ENCODE data around the gene GMPPA.

The GMPPA gene

GRCh38 chr2:219540784-219541504 lies 42.3 kb downstream of the GMPPA start:
- DNase-seq: no peak

GRCh38 chr2:219541611-219542180 lies 43.0 kb downstream of the GMPPA start:
- DNase-seq: peak; percentile 86

DNA sequence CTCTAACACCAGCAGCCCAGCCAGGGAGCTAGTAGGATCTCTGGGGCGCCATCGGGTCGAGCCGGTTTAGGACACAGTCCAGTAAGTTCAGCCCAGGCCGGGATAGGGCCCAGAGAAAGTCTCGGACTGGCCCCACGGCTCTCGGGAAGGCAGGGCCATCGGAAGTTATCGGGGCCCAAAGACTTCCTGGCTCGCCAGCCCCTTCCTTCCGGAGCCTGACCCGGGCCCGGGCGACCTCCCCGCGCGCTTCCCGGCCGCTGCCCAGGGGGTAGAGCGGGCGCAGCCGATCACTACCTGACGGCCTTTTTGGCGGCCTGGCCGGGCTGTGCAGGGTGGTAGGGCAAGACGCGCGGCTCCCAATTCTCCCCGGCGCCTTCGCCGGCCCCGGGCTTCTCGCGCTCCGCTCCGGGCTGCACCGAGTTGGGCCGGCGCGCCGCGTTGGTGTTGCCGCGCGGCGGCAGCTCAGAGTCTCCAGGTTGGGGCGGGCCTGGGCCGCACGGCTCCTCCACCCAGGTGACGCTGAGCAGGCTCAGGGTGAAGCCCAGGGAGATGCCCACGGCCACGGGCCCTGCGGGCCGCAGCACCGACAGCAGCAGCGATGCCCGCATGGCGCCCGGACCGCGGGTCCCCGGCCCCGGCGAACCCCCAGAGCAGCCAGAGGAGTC lies 44.4 kb downstream of the GMPPA start:
- no peak for DNase-seq

DNA sequence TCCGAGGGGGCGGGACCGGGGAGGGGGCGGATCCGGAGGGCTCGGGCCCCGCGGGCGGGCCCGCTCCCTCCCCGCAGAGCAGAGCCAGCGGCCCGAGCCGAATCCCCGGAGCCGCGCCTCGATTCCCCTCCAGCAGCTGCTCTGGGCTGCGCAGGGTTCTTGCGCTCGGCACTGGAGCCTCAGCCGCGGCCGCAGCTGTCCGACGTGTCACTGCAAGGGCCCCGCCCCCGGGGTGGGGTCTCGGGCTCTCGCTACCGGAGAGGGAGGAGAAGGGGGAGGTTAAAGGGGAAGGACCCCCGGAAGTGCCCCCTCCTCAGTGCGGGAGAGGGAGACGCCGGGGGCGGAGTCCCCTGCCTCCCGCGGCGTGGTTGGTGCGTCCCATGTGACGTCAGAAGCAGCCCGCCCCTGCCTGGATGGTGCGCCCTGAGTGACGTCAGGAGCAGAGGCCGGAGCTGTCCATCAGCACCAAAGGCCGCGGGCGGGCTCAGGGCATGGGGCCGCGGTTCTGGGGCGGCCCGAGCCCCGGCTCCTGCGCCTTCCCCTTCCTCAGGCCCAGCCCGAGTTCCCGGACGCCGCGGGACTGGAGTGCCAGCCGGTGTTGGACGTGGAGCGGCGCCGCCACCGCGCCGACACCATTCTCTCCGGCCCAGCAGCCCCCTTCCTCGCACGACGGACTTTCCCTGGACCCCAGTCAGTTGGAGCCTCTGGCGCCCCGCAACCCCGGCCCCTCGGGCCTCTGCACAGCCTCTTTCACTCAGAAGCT lies 45.1 kb downstream of the GMPPA start, which contains the start of the genes CHPF and TMEM198:
Gene CHPF (minus strand): TSS at position 214 of the 763 bp plus-strand sequence. CDS start 271 bp downstream, outside the sequence.
Gene TMEM198 (plus strand): TSS at position 433 of the 763 bp plus-strand sequence. CDS start 700 bp downstream, outside the sequence.
- peak; percentile 96 for DNase-seq

DNA sequence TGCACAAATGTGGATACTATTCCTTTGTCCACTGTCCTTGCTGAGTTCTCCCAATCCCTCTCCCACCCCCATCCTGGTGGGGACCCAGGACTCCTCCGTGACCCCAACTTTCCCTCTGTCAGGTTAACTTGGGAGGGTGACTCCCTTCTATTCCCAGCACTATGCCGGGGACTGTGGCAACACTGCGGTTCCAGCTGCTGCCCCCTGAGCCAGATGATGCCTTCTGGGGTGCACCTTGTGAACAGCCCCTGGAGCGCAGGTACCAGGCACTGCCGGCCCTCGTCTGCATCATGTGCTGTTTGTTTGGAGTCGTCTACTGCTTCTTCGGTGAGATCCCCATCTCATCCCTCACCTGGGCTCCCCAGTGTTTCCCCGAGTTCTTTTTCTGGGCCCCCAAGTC lies 45.9 kb downstream of the GMPPA start:
- DNase-seq: no peak

GRCh38 chr2:219545295-219545942 lies 46.7 kb downstream of the GMPPA start:
- no peak for DNase-seq

DNA sequence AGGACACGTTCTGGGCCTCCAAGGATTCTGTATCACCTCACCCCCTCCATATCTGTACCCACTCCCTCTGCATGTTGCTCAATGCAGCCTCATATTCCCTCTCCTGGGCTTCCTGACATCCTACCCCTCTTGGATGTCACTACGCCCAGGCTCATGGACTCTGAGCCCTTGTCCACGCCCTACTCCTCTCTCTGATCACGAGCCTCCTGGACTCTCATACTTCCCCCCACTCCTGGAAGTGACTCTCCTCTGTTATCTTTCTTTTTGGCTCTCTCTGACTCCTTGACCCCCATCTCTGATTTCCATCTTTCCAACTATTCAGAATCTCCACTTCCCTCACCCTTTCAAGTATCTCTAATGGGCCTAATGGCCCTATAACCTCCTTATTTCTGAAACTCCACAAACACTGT lies 47.3 kb downstream of the GMPPA start:
- DNase-seq: no peak

DNA sequence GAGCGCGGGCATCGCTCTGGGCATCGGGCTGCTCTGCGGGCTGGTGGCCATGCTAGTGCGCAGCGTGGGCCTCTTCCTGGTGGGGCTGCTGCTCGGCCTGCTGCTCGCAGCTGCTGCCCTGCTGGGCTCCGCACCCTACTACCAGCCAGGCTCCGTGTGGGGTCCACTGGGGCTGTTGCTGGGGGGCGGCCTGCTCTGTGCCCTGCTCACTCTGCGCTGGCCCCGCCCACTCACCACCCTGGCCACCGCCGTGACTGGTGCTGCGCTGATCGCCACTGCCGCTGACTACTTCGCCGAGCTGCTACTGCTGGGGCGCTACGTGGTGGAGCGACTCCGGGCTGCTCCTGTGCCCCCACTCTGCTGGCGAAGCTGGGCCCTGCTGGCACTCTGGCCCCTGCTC lies 48.9 kb downstream of the GMPPA start:
- DNase-seq: no peak

GRCh38 chr2:219548990-219549389 lies 50.3 kb downstream of the GMPPA start:
- DNase-seq: no peak

GRCh38 chr2:219549619-219550018 lies 50.9 kb downstream of the GMPPA start:
- no peak for DNase-seq

DNA sequence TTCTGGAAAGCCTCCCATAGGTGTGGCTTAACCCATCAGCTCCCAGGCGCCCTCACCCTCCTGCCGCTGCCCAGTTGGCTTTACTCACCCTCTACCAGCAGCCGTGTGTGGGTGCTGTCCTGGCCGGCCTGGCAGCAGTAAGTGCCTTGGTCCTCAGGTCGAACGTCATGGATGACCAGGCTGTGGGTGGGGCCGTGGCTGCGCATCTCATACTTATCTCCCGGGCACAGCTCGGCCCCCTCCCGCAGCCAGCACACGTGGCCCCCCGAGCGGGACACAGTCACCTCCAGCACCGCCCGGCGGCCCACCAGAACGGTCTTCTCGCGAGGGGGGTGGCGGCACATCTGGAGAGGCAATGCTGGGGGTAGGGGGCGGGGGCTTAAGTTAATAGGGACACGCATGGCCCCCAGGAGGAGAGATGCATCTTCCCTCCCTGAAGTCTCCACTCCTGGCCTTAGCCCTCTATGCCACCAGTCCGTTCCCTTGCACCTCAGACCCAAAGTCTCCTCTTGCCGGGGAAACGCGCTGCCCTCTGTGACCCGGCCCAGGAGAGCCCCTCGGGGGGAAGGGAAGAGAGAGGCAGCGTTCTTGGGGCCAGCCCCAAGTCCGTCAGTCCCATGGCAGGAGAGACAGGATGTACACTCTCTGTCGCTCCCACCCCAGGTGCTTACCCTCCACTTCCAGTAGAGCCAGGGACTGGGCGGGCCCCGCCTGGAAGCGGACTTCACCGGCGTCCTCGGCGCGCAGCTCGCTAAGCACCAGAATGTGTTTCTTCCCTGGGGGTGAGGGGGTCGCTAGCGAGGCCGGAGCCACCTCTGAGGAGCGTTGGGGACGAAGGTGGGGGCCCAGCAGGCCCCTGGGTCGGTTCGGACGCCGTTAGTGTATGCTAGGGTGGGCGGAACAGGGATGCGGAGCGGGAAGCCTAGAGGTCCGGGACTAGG lies 53.0 kb downstream of the GMPPA start:
- no peak for DNase-seq

GRCh38 chr2:219552382-219553167 lies 53.9 kb downstream of the GMPPA start:
- peak; percentile 78 for DNase-seq

DNA sequence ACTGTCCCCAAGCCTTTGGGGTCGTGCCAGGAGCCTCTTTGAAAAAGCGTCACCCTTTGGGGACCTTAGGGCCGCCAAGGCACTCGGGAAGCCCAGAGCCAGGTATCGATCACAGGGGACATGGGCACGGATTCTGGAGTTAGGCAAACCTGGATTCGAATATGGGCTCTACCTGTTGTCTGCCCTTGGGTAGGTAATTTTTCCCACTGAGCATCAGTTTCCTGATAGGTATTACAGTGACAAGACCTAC lies 54.4 kb downstream of the GMPPA start:
- no peak for DNase-seq

DNA sequence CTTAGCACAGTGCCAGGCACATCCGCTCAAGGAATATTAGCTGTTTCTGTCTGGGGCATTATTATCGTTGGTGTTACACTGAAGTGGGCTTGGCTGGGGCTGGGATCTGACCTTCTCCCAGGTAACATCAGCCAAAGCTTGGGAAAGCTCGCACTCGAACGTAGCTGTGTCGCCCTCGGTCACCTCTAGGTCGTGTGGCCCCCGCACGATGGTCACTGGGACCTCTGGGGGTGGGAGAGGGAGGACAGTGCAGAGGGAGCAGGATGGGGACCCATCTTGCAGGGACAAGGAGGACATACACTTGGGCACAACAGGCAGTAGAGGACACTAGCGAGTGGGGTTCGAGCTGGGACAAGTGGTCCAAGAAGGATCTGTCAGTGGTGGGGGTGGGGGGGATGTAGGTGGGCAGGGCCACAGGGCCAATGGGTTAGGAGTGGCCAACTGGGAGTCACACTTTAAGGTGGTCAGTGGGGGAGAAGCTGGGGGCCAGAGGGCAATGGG lies 54.8 kb downstream of the GMPPA start:
- no peak for DNase-seq

GRCh38 chr2:219554350-219554749 lies 55.7 kb downstream of the GMPPA start:
- no peak for DNase-seq

DNA sequence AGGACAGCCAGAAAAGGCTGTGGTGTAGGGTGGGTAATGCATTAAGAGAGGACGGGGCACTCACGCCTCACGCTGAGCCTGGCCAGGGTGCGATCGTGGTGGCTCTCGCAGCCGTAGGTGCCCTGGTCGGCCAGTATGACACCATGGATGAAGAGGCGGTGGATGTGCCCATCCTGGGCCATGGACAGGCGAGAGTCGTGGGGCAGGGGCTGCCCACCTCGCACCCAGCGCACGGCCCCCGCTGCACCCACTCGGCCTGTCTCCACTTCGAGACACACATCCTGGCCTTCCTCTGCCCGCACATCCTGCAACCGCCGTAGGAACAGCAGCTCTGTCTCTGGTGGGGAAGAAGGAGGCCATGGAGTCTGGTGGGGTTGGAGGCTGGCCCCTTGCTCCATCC lies 57.3 kb downstream of the GMPPA start:
- DNase-seq: no peak

DNA sequence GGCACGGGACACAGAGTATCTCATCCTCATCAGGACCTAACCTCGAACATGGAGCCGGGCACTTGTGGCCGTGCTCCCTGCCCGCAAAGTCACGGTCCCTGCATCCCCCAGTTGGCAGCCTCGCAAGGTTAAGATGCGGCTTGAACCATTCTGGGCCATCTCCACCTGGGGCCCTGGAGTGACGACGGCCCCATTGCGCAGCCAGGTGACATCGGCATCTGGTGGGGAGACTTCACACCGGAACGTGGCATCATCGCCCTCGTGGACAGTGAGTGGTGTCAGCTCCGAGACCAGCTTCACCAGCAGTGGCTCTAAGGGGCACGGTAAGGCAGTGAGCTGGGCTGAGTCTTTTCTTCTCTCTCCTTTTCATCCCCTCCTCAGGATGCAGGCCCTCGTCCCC lies 57.7 kb downstream of the GMPPA start:
- no peak for DNase-seq

Data from CD4-positive, alpha-beta T cell treated with Interleukin-15 for 1 hour (primary cell).